Activated CD4-positive, alpha-beta T cell treated with anti-CD3 and anti-CD28 coated beads, Interleukin-2, Interleukin-6, amounts not matched to agents 100 ng/mL and 50 ng/mL, durations not matched to agents 16 hours and 8 hours (primary cell): ENCODE data around the gene RASGRP2.

ENCODE experiments used
- DNase-seq: peaks from one replicate; pipeline ENCODE4 v3.0.0-alpha.2; 2020

Gene RASGRP2

GRCh38 chr11:64694026-64694755, 49.8 kb downstream of the RASGRP2 start:
- no peak for DNase-seq

- DNase-seq: no peak
These were observed 51.1 kb downstream of the RASGRP2 start for GRCh38 chr11:64692764-64693331.

GRCh38 chr11:64691543-64691942, 52.4 kb downstream of the RASGRP2 start:
- DNase-seq: no peak

GRCh38 chr11:64690235-64690634, 53.7 kb downstream of the RASGRP2 start:
- DNase-seq: no peak

GRCh38 chr11:64688534-64688982, 55.4 kb downstream of the RASGRP2 start:
- peak; percentile 92 for DNase-seq

- no peak for DNase-seq
These were observed 56.1 kb downstream of the RASGRP2 start for GRCh38 chr11:64687643-64688533.

- no peak for DNase-seq
These were observed 56.7 kb downstream of the RASGRP2 start for GRCh38 chr11:64687204-64687603.

GRCh38 chr11:64686466-64687170, 57.3 kb downstream of the RASGRP2 start:
- peak; percentile 16 for DNase-seq

- DNase-seq: no peak
These were observed 58.4 kb downstream of the RASGRP2 start for GRCh38 chr11:64685536-64685935.

GRCh38 chr11:64684357-64684756, 59.6 kb downstream of the RASGRP2 start:
- DNase-seq: no peak

GRCh38 chr11:64681171-64681570, 62.8 kb downstream of the RASGRP2 start:
- DNase-seq: no peak

GRCh38 chr11:64679846-64680245, 64.1 kb downstream of the RASGRP2 start:
- no peak for DNase-seq

- DNase-seq: no peak
These were observed 66.4 kb downstream of the RASGRP2 start for GRCh38 chr11:64677441-64678023.
